CD4-positive, alpha-beta T cell (primary cell): ENCODE results near the gene SLC23A3. TPM values are rescaled to one million over a fixed set of nuclear protein-coding genes. Genes with fewer than 3 reads are reported as not detected.

ENCODE experiments used
- ATAC-seq: fragments of 200-7000 bp; cut with Tn5 transposase; one replicate; pipeline ENCODE4 v1.10.0; 2022; ENCODE audit warnings: mild to moderate bottlenecking; ENCODE audit not compliant: poor library complexity
- CTCF ChIA-PET: fragments of 350-600 bp; sonication (Branson Sonifier 250); formaldehyde crosslinking; loops from one replicate; lab custom pipeline; 2021; ENCODE audit warnings: antibody characterized with exemption, inconsistent platforms; lab: Charles Lee
- POLR2A ChIA-PET: fragments of 350-600 bp; sonication (Branson Sonifier 250); formaldehyde crosslinking; loops from one replicate; lab custom pipeline; 2021; ENCODE audit warnings: antibody characterized with exemption, inconsistent platforms; lab: Charles Lee
- DNase-seq, 14 experiments: peaks; one replicate each; pipeline ENCODE4 v3.0.0-alpha.2; 2013 to 2020; ENCODE audit warnings: mixed read lengths in 2 of 14
- H3K27ac ChIP-seq, 2 donors: one replicate each; pipeline versions ENCODE4 v1.5.1 to v1.7.0; 2013; ENCODE audit warnings: low read length in 2 of 2, low read depth in 1 of 2, mild to moderate bottlenecking in 1 of 2
- H3K27me3 ChIP-seq, 2 experiments: 1 replicate in 1 of 2; 2 replicates in 1 of 2; pipeline versions ENCODE4 v1.6.1 to v1.7.0; 2013; ENCODE audit warnings: low read length in 2 of 2, control low read depth in 1 of 2, mild to moderate bottlenecking in 1 of 2, moderate library complexity in 1 of 2; ENCODE audit not compliant: insufficient read depth in 2 of 2, control insufficient read depth in 1 of 2
- H3K36me3 ChIP-seq: one replicate; pipeline ENCODE4 v1.6.1; 2013; ENCODE audit warnings: low read length, control low read depth; ENCODE audit not compliant: insufficient read depth
- H3K4me1 ChIP-seq: one replicate; pipeline ENCODE4 v1.6.1; 2013; ENCODE audit warnings: low read length, control low read depth; ENCODE audit not compliant: insufficient read depth
- H3K4me3 ChIP-seq: one replicate; pipeline ENCODE4 v1.5.1; 2013; ENCODE audit warnings: mild to moderate bottlenecking, low read length, moderate library complexity
- H3K9me3 ChIP-seq, 2 experiments: 1 replicate in 1 of 2; 2 replicates in 1 of 2; pipeline versions ENCODE4 v1.6.1 to v1.7.0; 2013; ENCODE audit warnings: low read length in 2 of 2, mild to moderate bottlenecking in 2 of 2, control low read depth in 1 of 2, moderate library complexity in 1 of 2; ENCODE audit not compliant: control insufficient read depth in 1 of 2, insufficient read depth in 1 of 2
- H3K27ac Mint-ChIP-seq: one replicate; pipeline ENCODE4 v1.8.0; 2020; ENCODE audit warnings: mixed read lengths
- H3K27me3 Mint-ChIP-seq: one replicate; pipeline ENCODE4 v1.8.0; 2021; ENCODE audit warnings: mixed read lengths
- H3K36me3 Mint-ChIP-seq: one replicate; pipeline ENCODE4 v1.8.0; 2021; ENCODE audit warnings: low read depth, mixed read lengths
- H3K4me1 Mint-ChIP-seq: one replicate; pipeline ENCODE4 v1.8.0; 2021; ENCODE audit warnings: low read depth, mixed read lengths
- H3K4me3 Mint-ChIP-seq: one replicate; pipeline ENCODE4 v1.8.0; 2020; ENCODE audit warnings: mild to moderate bottlenecking, mixed read lengths
- H3K9me3 Mint-ChIP-seq: one replicate; pipeline ENCODE4 v1.8.0; 2020; ENCODE audit warnings: mixed read lengths
- intact Hi-C, 2 experiments: fragments of 100-400 bp; cut with DNase I in 1 of 2; cut with micrococcal nuclease in 1 of 2; formaldehyde crosslinking; loops; one replicate each; pipeline versions ENCODE4 v1.15.1 to v1.9.0; 2023 to 2025; cut with DNase I, micrococcal nuclease
- total RNA-seq, 174 experiments: library from RNA in 2 of 174; stranded (reverse) in 2 of 174; gene quantifications; one replicate each; pipeline ENCODE4 v1.2.3 and lab custom pipeline; 2021 to 2026
- TF ChIP-seq, protein P1 (sequence below): fragments of 200-600 bp; IDR thresholded peaks from one replicate; pipeline ENCODE4 v1.8.0; 2022; ENCODE audit warnings: antibody characterized with exemption, mild to moderate bottlenecking

The SLC23A3 gene
- total RNA-seq, 2 experiments from 2014 or later: 0.36 to 0.96 TPM

DNA sequence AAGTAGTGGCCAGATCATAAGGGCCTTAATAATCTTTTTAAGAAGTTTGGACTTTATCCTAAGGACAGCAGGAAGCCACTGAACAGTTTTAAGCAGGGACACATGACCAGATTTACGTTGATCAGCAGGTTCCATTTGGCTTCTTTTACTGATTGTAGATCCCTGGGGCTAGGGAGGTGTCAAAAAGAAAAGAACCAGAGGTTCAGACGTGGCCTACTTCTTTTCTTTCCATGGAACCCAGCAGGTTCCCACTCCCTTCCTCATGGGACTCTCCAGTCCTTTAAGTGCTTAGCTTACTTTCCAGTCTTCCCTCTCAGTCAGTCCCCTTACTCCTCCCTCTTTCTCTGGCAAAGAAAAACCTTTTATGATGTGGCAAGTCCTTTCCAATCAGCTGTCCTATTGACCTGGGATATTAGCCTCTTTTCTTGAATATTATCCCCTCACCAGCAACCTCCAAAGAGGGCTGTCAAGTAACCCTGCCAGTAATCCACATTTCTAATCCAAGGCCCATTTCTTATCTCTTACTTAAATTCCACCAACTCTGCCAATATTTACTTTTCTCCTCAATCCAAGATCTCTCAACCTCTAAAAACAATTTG, 42.7 kb downstream of the SLC23A3 start:
- H3K27me3 Mint-ChIP-seq: no peaks in the 10 kb centered on the region
- no peaks in the 10 kb centered on the region for H3K27me3 ChIP-seq
- CTCF ChIA-PET: no interaction called here
- no peak for DNase-seq
- TF ChIP-seq, protein P1, sequence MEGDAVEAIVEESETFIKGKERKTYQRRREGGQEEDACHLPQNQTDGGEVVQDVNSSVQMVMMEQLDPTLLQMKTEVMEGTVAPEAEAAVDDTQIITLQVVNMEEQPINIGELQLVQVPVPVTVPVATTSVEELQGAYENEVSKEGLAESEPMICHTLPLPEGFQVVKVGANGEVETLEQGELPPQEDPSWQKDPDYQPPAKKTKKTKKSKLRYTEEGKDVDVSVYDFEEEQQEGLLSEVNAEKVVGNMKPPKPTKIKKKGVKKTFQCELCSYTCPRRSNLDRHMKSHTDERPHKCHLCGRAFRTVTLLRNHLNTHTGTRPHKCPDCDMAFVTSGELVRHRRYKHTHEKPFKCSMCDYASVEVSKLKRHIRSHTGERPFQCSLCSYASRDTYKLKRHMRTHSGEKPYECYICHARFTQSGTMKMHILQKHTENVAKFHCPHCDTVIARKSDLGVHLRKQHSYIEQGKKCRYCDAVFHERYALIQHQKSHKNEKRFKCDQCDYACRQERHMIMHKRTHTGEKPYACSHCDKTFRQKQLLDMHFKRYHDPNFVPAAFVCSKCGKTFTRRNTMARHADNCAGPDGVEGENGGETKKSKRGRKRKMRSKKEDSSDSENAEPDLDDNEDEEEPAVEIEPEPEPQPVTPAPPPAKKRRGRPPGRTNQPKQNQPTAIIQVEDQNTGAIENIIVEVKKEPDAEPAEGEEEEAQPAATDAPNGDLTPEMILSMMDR: no peak
- peaks cover 11% of the 10 kb centered on the region for H3K36me3 Mint-ChIP-seq
- no peak overlapping the region for H3K27ac Mint-ChIP-seq
- no peak for ATAC-seq
- POLR2A ChIA-PET: no interaction called here
- H3K4me3 Mint-ChIP-seq: no peak overlapping the region
- intact Hi-C loops: no loop called here
- H3K9me3 ChIP-seq: no peaks in the 10 kb centered on the region
- H3K4me3 ChIP-seq: no peak overlapping the region
- peaks cover 7% of the 10 kb centered on the region for H3K4me1 ChIP-seq
- no peaks in the 10 kb centered on the region for H3K9me3 Mint-ChIP-seq
- no peak overlapping the region for H3K27ac ChIP-seq
- H3K36me3 ChIP-seq: peaks cover 8% of the 10 kb centered on the region
- peaks cover 30% of the 10 kb centered on the region for H3K4me1 Mint-ChIP-seq

DNA sequence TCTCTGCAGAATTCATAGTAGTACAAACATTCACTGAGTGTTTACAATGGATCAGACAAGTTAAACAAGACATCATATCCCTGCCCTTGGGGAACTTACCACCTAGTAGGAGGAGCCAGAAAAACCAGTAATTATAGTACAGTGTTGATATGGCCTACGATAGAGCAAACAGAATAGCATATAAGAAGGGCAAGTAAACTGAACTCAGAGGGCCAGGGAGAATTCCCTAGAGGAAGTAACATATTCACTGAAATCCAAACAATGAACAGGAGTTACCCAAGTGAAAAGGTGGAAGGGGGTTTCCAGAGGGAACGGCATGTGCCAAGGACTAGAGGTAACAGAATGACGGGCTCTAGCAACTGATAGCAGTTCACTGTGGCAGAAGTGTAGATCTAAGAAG, 43.3 kb downstream of the SLC23A3 start:
- Histone ChIP-seq H3K4me1 (peaks cover 7% of the 10 kb centered on the region), H3K4me3 (no peak overlapping the region), H3K9me3 (no peaks in the 10 kb centered on the region), H3K27ac (no peak overlapping the region), H3K36me3 (peaks cover 8% of the 10 kb centered on the region), H3K27me3 (no peaks in the 10 kb centered on the region)
- Mint-ChIP-seq H3K27ac (no peak overlapping the region), H3K4me3 (no peak overlapping the region), H3K27me3 (no peaks in the 10 kb centered on the region), H3K36me3 (peaks cover 7% of the 10 kb centered on the region), H3K9me3 (no peaks in the 10 kb centered on the region), H3K4me1 (peaks cover 30% of the 10 kb centered on the region)
- TF ChIP-seq, protein P1: no peak
- DNase-seq: no peak
- CTCF ChIA-PET: no interaction called here
- POLR2A ChIA-PET: no interaction called here
- ATAC-seq: no peak
- intact Hi-C loops: no loop called here

DNA sequence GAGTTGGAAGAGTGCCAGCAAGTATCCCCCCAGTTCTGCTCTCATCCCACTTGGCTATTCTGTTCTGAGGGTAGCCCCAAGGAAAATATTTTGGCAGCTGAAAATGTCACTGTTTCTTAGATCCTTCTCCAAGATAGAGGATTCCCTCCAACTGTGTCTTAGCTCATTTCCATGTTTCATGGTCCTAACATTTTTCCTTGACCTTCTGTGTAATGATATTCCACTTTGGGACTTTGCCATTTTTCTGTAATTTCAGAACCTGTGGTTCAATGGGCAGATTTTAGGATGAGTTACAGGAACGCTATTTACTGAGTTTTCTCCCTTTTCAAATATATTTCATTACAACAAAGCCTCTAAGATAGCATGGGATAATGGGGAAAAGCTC, 44.0 kb downstream of the SLC23A3 start:
- POLR2A ChIA-PET: no interaction called here
- peaks cover 7% of the 10 kb centered on the region for H3K4me1 ChIP-seq
- TF ChIP-seq, protein P1: no peak
- CTCF ChIA-PET: no interaction called here
- peaks cover 8% of the 10 kb centered on the region for H3K36me3 ChIP-seq
- H3K4me3 ChIP-seq: no peak overlapping the region
- no peaks in the 10 kb centered on the region for H3K9me3 ChIP-seq
- DNase-seq (no peak), ATAC-seq (no peak)
- H3K27me3 ChIP-seq: no peaks in the 10 kb centered on the region
- H3K27me3 Mint-ChIP-seq: no peaks in the 10 kb centered on the region
- peaks cover 30% of the 10 kb centered on the region for H3K4me1 Mint-ChIP-seq
- H3K9me3 Mint-ChIP-seq: no peaks in the 10 kb centered on the region
- no peak overlapping the region for H3K27ac Mint-ChIP-seq
- no peak overlapping the region for H3K4me3 Mint-ChIP-seq
- intact Hi-C loops: loop anchor here in 1 of 2 experiments (2.0 kb wide), 1 partner anchor 37 kb away; no protein-coding TSS in a partner anchor
- no peak overlapping the region for H3K27ac ChIP-seq
- H3K36me3 Mint-ChIP-seq: peaks cover 3% of the 10 kb centered on the region
